Inflammatory macrophage treated with lipopolysaccharide for 4 hours (primary cell): ENCODE results near the gene NDUFA12.

Source experiments
- DNase-seq: peaks from one replicate; pipeline ENCODE4 v3.0.0-alpha.2; 2020

NDUFA12 gene

DNA sequence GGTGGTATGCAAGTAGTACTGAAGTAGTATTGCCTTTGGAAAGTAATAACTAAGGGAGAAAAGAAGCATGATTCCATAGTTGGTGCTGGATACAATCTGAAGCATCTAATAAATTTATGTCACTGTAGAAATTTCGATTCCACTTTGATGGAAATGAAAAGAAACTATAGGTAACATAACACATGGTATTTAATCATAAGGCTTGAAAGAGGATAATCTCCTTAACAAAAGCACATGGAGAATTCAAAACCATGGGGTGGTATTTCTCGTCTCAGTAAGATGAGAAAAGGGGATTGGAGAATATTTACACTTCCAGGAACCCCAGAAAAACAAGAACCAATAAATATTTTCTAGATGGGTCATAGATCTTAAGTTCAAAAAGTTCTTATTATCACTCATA is 72.7 kb downstream of the NDUFA12 start:
- no peak for DNase-seq

DNA sequence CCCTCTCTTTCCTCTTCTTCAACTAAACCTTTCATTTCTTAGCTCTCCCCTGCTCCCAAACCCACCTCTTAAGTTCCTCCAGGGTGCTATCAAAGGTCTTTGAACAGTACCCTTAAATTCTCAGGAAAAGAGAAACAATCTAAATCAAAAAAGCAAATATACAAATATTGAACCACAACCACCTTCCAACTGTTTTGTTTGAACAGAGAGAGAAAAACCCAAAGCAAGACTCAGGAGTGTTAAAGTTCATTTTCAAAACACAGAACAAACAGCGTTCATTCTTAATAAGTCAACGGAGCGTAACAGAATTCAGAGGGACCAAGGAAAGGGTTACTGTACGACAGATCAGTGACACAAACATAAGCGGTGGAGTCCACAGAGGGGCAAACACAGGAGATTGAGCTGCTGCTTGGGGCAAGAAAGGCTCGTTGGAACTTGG is 73.3 kb downstream of the NDUFA12 start:
- DNase-seq, result no peak

DNA sequence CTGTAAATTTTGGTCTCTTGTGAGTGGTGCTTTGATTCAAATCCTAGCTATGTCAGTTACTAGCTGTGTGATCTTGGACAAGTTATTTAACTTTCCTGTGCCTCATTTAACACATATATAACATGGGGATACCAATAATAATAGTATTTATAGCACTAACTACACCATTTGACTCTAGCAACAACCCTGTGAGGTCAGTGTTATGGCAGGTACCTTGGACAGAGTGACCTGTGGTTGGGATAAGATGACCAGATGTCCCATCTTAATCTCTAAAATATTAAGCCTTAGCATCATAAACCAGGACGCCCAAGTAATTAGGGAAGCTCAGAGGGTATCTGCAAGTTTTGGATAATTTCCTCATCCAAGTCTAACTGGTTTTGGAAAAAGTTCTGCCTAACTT is 73.7 kb downstream of the NDUFA12 start:
- no peak for DNase-seq

DNA sequence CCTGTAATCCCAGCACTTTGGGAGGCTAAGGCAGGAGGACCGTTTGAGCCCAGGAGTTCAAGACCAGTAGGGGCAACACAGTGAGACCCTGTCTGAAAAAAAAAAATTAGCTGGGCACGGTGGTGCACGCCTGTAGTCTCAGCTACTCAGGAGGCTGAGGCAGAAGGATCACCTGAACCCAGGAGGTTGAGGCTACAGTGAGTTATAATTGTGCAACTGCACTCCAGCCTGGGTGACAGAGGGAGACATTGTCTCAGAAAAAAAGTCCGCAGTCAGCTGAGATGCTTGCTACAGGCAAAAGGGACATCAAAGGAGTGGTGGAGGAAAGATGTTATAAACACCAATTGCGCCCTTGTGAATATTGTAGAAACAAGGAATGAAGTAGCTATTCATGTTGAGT is 77.8 kb downstream of the NDUFA12 start:
- DNase-seq, result no peak

DNA sequence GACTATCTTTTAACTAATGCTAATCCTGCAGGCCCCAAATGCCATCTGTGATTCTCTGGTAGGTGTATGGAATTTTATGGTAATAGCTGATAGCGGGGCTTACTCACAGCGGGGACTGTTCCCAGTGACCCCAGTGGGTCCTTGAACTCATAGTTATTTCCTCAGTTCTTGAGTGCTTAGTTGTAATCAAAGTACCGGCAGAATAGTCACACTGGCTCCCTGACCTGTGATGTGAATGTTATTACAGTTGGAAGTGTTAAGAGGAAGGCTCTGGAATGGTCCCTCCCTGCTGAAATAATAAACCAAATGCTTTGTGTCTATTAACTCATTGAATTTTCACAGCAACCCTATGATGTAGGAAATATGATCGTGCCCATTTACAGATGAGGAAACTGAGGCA is 78.3 kb downstream of the NDUFA12 start:
- no peak for DNase-seq

DNA sequence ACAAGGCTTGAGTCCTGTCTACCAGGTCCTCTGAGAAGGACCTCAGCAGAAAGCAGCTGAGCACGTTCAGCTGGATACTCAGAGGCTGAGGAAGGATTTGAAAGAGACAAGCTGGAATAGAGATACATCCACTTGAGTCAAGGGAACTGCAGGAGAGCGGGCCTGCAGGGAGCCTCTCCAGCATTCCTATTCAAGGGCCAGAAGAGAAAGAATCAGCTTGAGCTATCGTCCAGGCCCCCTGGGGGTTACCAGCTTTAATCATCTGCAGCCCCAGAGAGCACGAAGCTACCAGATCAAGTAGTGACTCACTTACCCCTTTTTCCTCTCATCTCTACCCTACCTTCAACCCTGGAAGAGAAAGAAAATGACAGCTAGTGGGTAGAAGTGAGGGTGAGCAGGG is 80.9 kb downstream of the NDUFA12 start:
- no peak for DNase-seq
